WTC11 (cell line): ENCODE results near the gene SERPINB12. TPM values are rescaled to one million over a fixed set of nuclear protein-coding genes. Genes with fewer than 3 reads are reported as not detected.

Source experiments
- ATAC-seq: fragments of 200-7000 bp; cut with Tn5 transposase; 2 replicates; pipeline ENCODE4 v1.10.0; 2021; ENCODE audit warnings: mild to moderate bottlenecking, moderate library complexity
- CTCF ChIA-PET: fragments of 300-600 bp; sonication (Branson Sonifier 250); formaldehyde crosslinking; loops from one replicate; lab custom pipeline; 2021; ENCODE audit warnings: antibody characterized with exemption; lab: Charles Lee
- POLR2A ChIA-PET: fragments of 350-600 bp; sonication (Branson Sonifier 250); formaldehyde crosslinking; loops from one replicate; lab custom pipeline; 2021; ENCODE audit warnings: antibody characterized with exemption; lab: Charles Lee
- DNase-seq: peaks from one replicate; pipeline ENCODE4 v3.0.0; 2021; ENCODE audit warnings: low spot score
- H3K27ac Mint-ChIP-seq: 2 replicates; pipeline ENCODE4 v1.8.0; 2021; ENCODE audit warnings: mixed read lengths
- H3K27me3 Mint-ChIP-seq: 2 replicates; pipeline ENCODE4 v1.8.0; 2021; ENCODE audit warnings: low read depth, mild to moderate bottlenecking, moderate library complexity, mixed read lengths
- H3K36me3 Mint-ChIP-seq: 2 replicates; pipeline ENCODE4 v1.8.0; 2021; ENCODE audit warnings: mixed read lengths
- H3K4me1 Mint-ChIP-seq: 2 replicates; pipeline ENCODE4 v1.8.0; 2022; ENCODE audit warnings: mixed read lengths
- H3K4me3 Mint-ChIP-seq: 2 replicates; pipeline ENCODE4 v1.8.0; 2021; ENCODE audit warnings: mild to moderate bottlenecking, moderate library complexity, mixed read lengths
- H3K9me3 Mint-ChIP-seq: 2 replicates; pipeline ENCODE4 v1.8.0; 2021; ENCODE audit warnings: mixed read lengths
- ATF3 ChIP-seq: sonication (generic); formaldehyde crosslinking; conservative IDR thresholded peaks from 2 replicates; pipeline ENCODE4 v1.8.1; 2022; ENCODE audit warnings: mild to moderate bottlenecking, missing genetic modification reagents
- CBFB ChIP-seq: sonication (generic); formaldehyde crosslinking; IDR thresholded peaks from 2 replicates; pipeline ENCODE4 v1.8.1; 2022; ENCODE audit warnings: mild to moderate bottlenecking, low read depth, missing genetic modification reagents
- CREM ChIP-seq: sonication (generic); formaldehyde crosslinking; IDR thresholded peaks from 2 replicates; pipeline ENCODE4 v1.8.1; 2022; ENCODE audit warnings: mild to moderate bottlenecking, missing genetic modification reagents, moderate library complexity
- CTCF ChIP-seq: fragments of 200-600 bp; IDR thresholded peaks from 2 replicates; pipeline ENCODE4 v1.8.0; 2022; ENCODE audit warnings: antibody characterized with exemption
- E2F4 ChIP-seq: sonication (generic); formaldehyde crosslinking; IDR thresholded peaks from 2 replicates; pipeline ENCODE4 v1.8.1; 2022; ENCODE audit warnings: low read depth, mild to moderate bottlenecking, moderate library complexity, missing genetic modification reagents, borderline replicate concordance
- ERG ChIP-seq: fragments of 250-450 bp; sonication (Bioruptor Pico); IDR thresholded peaks from 2 replicates; pipeline ENCODE4 v1.8.0; 2021; ENCODE audit warnings: mild to moderate bottlenecking
- ESRRA ChIP-seq: sonication (generic); formaldehyde crosslinking; IDR thresholded peaks from 2 replicates; pipeline ENCODE4 v1.8.1; 2022; ENCODE audit warnings: mild to moderate bottlenecking, missing genetic modification reagents, borderline replicate concordance
- ETV6 ChIP-seq: sonication (generic); formaldehyde crosslinking; IDR thresholded peaks from 2 replicates; pipeline ENCODE4 v1.8.1; 2022; ENCODE audit warnings: mild to moderate bottlenecking, missing genetic modification reagents
- FOXP1 ChIP-seq: sonication (generic); formaldehyde crosslinking; IDR thresholded peaks from 2 replicates; pipeline ENCODE4 v1.8.0; 2022; ENCODE audit warnings: missing genetic modification reagents, mild to moderate bottlenecking, moderate library complexity, borderline replicate concordance
- GABPB1 ChIP-seq: sonication (generic); formaldehyde crosslinking; IDR thresholded peaks from 2 replicates; pipeline ENCODE4 v1.8.1; 2023; ENCODE audit warnings: mild to moderate bottlenecking, missing genetic modification reagents
- GTF2I ChIP-seq: fragments of 250-450 bp; sonication (Bioruptor Pico); conservative IDR thresholded peaks from 2 replicates; pipeline ENCODE4 v1.4.0; 2021; ENCODE audit warnings: mild to moderate bottlenecking
- HMGXB4 ChIP-seq: sonication (generic); formaldehyde crosslinking; IDR thresholded peaks from 2 replicates; pipeline ENCODE4 v1.8.1; 2023; ENCODE audit warnings: mild to moderate bottlenecking, moderate library complexity, missing genetic modification reagents
- NFATC4 ChIP-seq: fragments of 250-450 bp; sonication (Bioruptor Pico); IDR thresholded peaks from 2 replicates; pipeline ENCODE4 v1.9.0; 2021; ENCODE audit warnings: mild to moderate bottlenecking
- NFE2L1 ChIP-seq: sonication (generic); formaldehyde crosslinking; IDR thresholded peaks from 2 replicates; pipeline ENCODE4 v1.8.1; 2023; ENCODE audit warnings: missing genetic modification reagents
- NFYB ChIP-seq: sonication (generic); formaldehyde crosslinking; conservative IDR thresholded peaks from 2 replicates; pipeline ENCODE4 v1.8.0; 2022; ENCODE audit warnings: low read depth, missing genetic modification reagents
- PRDM15 ChIP-seq: sonication (generic); formaldehyde crosslinking; IDR thresholded peaks from 2 replicates; pipeline ENCODE4 v1.8.0; 2022; ENCODE audit warnings: missing genetic modification reagents
- PRRX2 ChIP-seq: fragments of 250-450 bp; sonication (Bioruptor Pico); IDR thresholded peaks from 2 replicates; pipeline ENCODE4 v1.8.0; 2021; ENCODE audit warnings: mild to moderate bottlenecking
- RORB ChIP-seq: fragments of 250-450 bp; sonication (Bioruptor Pico); IDR thresholded peaks from 2 replicates; pipeline ENCODE4 v1.9.0; 2021; ENCODE audit warnings: mild to moderate bottlenecking
- SMAD3 ChIP-seq: sonication (generic); formaldehyde crosslinking; IDR thresholded peaks from 2 replicates; pipeline ENCODE4 v1.8.0; 2022; ENCODE audit warnings: missing genetic modification reagents, mild to moderate bottlenecking, borderline replicate concordance
- SMAD4 ChIP-seq: sonication (generic); formaldehyde crosslinking; IDR thresholded peaks from 2 replicates; pipeline ENCODE4 v1.8.0; 2022; ENCODE audit warnings: mild to moderate bottlenecking, missing genetic modification reagents
- USF1 ChIP-seq: sonication (generic); formaldehyde crosslinking; IDR thresholded peaks from 2 replicates; pipeline ENCODE4 v1.8.0; 2022; ENCODE audit warnings: mild to moderate bottlenecking, missing genetic modification reagents
- ZBTB21 ChIP-seq: sonication (generic); formaldehyde crosslinking; IDR thresholded peaks from 2 replicates; pipeline ENCODE4 v1.8.1; 2023; ENCODE audit warnings: mild to moderate bottlenecking, missing genetic modification reagents, borderline replicate concordance
- ZNF138 ChIP-seq: sonication (generic); formaldehyde crosslinking; conservative IDR thresholded peaks from 2 replicates; pipeline ENCODE4 v1.8.1; 2022; ENCODE audit warnings: mild to moderate bottlenecking, moderate library complexity, missing genetic modification reagents
- ZNF232 ChIP-seq: sonication (generic); formaldehyde crosslinking; IDR thresholded peaks from 2 replicates; pipeline ENCODE4 v1.8.0; 2022; ENCODE audit warnings: mild to moderate bottlenecking, missing genetic modification reagents
- total RNA-seq: library from RNA; stranded (reverse); gene quantifications from 3 replicates; pipeline ENCODE4 v1.2.3, GENCODE V29; 2021

The SERPINB12 gene
- total RNA-seq, 1 experiment from 2014 or later = not detected

GRCh38 chr18:63603355-63603754, 61.2 kb downstream of the SERPINB12 start:
- H3K4me1 Mint-ChIP-seq = peaks cover 13% of the 10 kb centered on the region
- H3K4me3 Mint-ChIP-seq = peak overlapping the region; percentile 5; the same call in 1 of the 2 replicates
- H3K27me3 Mint-ChIP-seq = no peaks in the 10 kb centered on the region
- ATAC-seq (no peak), DNase-seq (no peak)
- TF ChIP-seq FOXP1 (CRISPR knock-in tag) (no peak), GTF2I (CRISPR knock-in tag) (no peak), SMAD3 (CRISPR knock-in tag) (no peak), E2F4 (CRISPR knock-in tag) (no peak), ZNF232 (no peak), CBFB (CRISPR knock-in tag) (no peak), CTCF (no peak), NFYB (CRISPR knock-in tag) (no peak), ERG (no peak), HMGXB4 (CRISPR knock-in tag) (no peak), NFE2L1 (no peak)
- H3K36me3 Mint-ChIP-seq = no peaks in the 10 kb centered on the region
- peak overlapping the region; percentile 50; the same call in 1 of the 2 replicates for H3K27ac Mint-ChIP-seq
- CTCF ChIA-PET = no interaction called here
- POLR2A ChIA-PET = no interaction called here
- peaks cover 4% of the 10 kb centered on the region; the same call in 1 of the 2 replicates for H3K9me3 Mint-ChIP-seq

- H3K27ac Mint-ChIP-seq = no peak overlapping the region
- DNase-seq (no peak), ATAC-seq (no peak)
- peaks cover 13% of the 10 kb centered on the region for H3K4me1 Mint-ChIP-seq
- no peaks in the 10 kb centered on the region for H3K36me3 Mint-ChIP-seq
- ChIA-PET CTCF (no interaction called here), POLR2A (no interaction called here)
- peaks cover 4% of the 10 kb centered on the region; the same call in 1 of the 2 replicates for H3K9me3 Mint-ChIP-seq
- H3K4me3 Mint-ChIP-seq = no peak overlapping the region
- H3K27me3 Mint-ChIP-seq = no peaks in the 10 kb centered on the region
- TF ChIP-seq ZNF232 (no peak), ETV6 (CRISPR knock-in tag) (no peak), GABPB1 (no peak), USF1 (CRISPR knock-in tag) (no peak), ESRRA (CRISPR knock-in tag) (no peak), RORB (CRISPR knock-in tag) (no peak), SMAD4 (CRISPR knock-in tag) (no peak), CREM (CRISPR knock-in tag) (no peak), ZNF138 (no peak), PRRX2 (no peak), ATF3 (CRISPR knock-in tag) (no peak), NFATC4 (CRISPR knock-in tag) (no peak), ZBTB21 (CRISPR knock-in tag) (no peak), CTCF (no peak), PRDM15 (CRISPR knock-in tag) (no peak)
Observed at GRCh38 chr18:63603772-63604171, 61.6 kb downstream of the SERPINB12 start.
